ENCODE measurements around the gene PRRC2A. TPM values are rescaled to one million over a fixed set of nuclear protein-coding genes. Genes with fewer than 3 reads are reported as not detected.
A peak's percentile ranks its signal among the peaks of the same experiment; 100 is the strongest.

The PRRC2A gene
- total RNA-seq, 4 donors from 2014 or later = 71.4 to 113 (median 88.0) TPM

DNA sequence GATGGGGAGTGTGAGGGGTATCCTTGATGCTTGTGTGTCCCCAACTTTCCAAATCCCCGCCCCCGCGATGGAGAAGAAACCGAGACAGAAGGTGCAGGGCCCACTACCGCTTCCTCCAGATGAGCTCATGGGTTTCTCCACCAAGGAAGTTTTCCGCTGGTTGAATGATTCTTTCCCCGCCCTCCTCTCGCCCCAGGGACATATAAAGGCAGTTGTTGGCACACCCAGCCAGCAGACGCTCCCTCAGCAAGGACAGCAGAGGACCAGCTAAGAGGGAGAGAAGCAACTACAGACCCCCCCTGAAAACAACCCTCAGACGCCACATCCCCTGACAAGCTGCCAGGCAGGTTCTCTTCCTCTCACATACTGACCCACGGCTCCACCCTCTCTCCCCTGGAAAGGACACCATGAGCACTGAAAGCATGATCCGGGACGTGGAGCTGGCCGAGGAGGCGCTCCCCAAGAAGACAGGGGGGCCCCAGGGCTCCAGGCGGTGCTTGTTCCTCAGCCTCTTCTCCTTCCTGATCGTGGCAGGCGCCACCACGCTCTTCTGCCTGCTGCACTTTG lies 45.1 kb upstream of the PRRC2A start, which contains the start of gene TNF:
Gene TNF, plus strand, starts transcription at position 231 of the 567 bp plus-strand sequence. Its CDS starts 177 bp downstream, at position 408.
- Histone ChIP-seq H3K9me3 (no peaks in the 10 kb centered on the region), H3K27me3 (no peaks in the 10 kb centered on the region), H3K4me3 (peak within 1 kb of the TSS in 3 of 4 donors; percentile 25 to 41 (median 37)), H3K4me1 (peaks cover 0 to 8% (median under 1%) of the 10 kb centered on the region in 4 donors), H3K36me3 (no peaks in the 10 kb centered on the region), H3K27ac (peak within 1 kb of the TSS in 2 of 4 donors; percentile 43 to 72)
- WGBS, 2 donors = 57 to 73% methylated on average over 19 of the region's 19 CpGs
- DNase-seq (ENCODE audit: low spot score in 2 of 2) = peak in 1 of 2 donors; percentile 41
- TF ChIP-seq, protein P1, sequence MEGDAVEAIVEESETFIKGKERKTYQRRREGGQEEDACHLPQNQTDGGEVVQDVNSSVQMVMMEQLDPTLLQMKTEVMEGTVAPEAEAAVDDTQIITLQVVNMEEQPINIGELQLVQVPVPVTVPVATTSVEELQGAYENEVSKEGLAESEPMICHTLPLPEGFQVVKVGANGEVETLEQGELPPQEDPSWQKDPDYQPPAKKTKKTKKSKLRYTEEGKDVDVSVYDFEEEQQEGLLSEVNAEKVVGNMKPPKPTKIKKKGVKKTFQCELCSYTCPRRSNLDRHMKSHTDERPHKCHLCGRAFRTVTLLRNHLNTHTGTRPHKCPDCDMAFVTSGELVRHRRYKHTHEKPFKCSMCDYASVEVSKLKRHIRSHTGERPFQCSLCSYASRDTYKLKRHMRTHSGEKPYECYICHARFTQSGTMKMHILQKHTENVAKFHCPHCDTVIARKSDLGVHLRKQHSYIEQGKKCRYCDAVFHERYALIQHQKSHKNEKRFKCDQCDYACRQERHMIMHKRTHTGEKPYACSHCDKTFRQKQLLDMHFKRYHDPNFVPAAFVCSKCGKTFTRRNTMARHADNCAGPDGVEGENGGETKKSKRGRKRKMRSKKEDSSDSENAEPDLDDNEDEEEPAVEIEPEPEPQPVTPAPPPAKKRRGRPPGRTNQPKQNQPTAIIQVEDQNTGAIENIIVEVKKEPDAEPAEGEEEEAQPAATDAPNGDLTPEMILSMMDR (IDR thresholded peaks at IDR 0.05) = no peak
- TF ChIP-seq POLR2A (IDR thresholded peaks at IDR 0.05) = peak; percentile 22 to 33
- TF ChIP-seq EP300 (IDR thresholded peaks at IDR 0.05) = no peak

DNA sequence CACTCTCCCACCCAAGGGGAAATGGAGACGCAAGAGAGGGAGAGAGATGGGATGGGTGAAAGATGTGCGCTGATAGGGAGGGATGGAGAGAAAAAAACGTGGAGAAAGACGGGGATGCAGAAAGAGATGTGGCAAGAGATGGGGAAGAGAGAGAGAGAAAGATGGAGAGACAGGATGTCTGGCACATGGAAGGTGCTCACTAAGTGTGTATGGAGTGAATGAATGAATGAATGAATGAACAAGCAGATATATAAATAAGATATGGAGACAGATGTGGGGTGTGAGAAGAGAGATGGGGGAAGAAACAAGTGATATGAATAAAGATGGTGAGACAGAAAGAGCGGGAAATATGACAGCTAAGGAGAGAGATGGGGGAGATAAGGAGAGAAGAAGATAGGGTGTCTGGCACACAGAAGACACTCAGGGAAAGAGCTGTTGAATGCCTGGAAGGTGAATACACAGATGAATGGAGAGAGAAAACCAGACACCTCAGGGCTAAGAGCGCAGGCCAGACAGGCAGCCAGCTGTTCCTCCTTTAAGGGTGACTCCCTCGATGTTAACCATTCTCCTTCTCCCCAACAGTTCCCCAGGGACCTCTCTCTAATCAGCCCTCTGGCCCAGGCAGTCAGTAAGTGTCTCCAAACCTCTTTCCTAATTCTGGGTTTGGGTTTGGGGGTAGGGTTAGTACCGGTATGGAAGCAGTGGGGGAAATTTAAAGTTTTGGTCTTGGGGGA lies 44.4 kb upstream of the PRRC2A start:
- TF ChIP-seq EP300 (IDR thresholded peaks at IDR 0.05) (no peak), POLR2A (IDR thresholded peaks at IDR 0.05) (no peak)
- TF ChIP-seq, protein P1 (IDR thresholded peaks at IDR 0.05) = no peak
- Histone ChIP-seq H3K27ac (peak overlapping the region in 2 of 4 donors; percentile 43 to 72), H3K36me3 (no peaks in the 10 kb centered on the region), H3K9me3 (no peaks in the 10 kb centered on the region), H3K4me1 (peaks cover 0 to 8% (median 5%) of the 10 kb centered on the region in 4 donors), H3K4me3 (peak overlapping the region in 3 of 4 donors; percentile 25 to 41 (median 37)), H3K27me3 (no peaks in the 10 kb centered on the region)
- 69% methylated on average over 8 of the region's 8 CpGs for WGBS, 2 donors
- no peak for DNase-seq (ENCODE audit: low spot score in 2 of 2)

DNA sequence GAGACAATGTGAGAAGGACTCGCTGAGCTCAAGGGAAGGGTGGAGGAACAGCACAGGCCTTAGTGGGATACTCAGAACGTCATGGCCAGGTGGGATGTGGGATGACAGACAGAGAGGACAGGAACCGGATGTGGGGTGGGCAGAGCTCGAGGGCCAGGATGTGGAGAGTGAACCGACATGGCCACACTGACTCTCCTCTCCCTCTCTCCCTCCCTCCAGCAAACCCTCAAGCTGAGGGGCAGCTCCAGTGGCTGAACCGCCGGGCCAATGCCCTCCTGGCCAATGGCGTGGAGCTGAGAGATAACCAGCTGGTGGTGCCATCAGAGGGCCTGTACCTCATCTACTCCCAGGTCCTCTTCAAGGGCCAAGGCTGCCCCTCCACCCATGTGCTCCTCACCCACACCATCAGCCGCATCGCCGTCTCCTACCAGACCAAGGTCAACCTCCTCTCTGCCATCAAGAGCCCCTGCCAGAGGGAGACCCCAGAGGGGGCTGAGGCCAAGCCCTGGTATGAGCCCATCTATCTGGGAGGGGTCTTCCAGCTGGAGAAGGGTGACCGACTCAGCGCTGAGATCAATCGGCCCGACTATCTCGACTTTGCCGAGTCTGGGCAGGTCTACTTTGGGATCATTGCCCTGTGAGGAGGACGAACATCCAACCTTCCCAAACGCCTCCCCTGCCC lies 43.5 kb upstream of the PRRC2A start:
- no peaks in the 10 kb centered on the region for H3K9me3 ChIP-seq
- peak overlapping the region in 1 of 4 donors; percentile 7 for H3K27ac ChIP-seq
- no peaks in the 10 kb centered on the region for H3K27me3 ChIP-seq
- DNase-seq (ENCODE audit: low spot score in 2 of 2) = no peak
- TF ChIP-seq POLR2A (IDR thresholded peaks at IDR 0.05) (no peak), EP300 (IDR thresholded peaks at IDR 0.05) (no peak)
- TF ChIP-seq, protein P1 (IDR thresholded peaks at IDR 0.05) = no peak
- WGBS, 2 donors = 87% methylated on average over 14 to 19 of the region's 19 CpGs
- no peak overlapping the region for H3K4me3 ChIP-seq
- peaks cover 0 to 12% (median 9%) of the 10 kb centered on the region in 4 donors for H3K4me1 ChIP-seq
- no peaks in the 10 kb centered on the region for H3K36me3 ChIP-seq

DNA sequence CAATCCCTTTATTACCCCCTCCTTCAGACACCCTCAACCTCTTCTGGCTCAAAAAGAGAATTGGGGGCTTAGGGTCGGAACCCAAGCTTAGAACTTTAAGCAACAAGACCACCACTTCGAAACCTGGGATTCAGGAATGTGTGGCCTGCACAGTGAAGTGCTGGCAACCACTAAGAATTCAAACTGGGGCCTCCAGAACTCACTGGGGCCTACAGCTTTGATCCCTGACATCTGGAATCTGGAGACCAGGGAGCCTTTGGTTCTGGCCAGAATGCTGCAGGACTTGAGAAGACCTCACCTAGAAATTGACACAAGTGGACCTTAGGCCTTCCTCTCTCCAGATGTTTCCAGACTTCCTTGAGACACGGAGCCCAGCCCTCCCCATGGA lies 42.9 kb upstream of the PRRC2A start:
- Histone ChIP-seq H3K4me1 (peaks cover 0 to 17% (median 9%) of the 10 kb centered on the region in 4 donors), H3K36me3 (no peaks in the 10 kb centered on the region), H3K4me3 (no peak overlapping the region), H3K27ac (no peak overlapping the region), H3K9me3 (no peaks in the 10 kb centered on the region), H3K27me3 (no peaks in the 10 kb centered on the region)
- TF ChIP-seq EP300 (IDR thresholded peaks at IDR 0.05) (no peak), POLR2A (IDR thresholded peaks at IDR 0.05) (no peak)
- TF ChIP-seq, protein P1 (IDR thresholded peaks at IDR 0.05) = no peak
- no peak for DNase-seq (ENCODE audit: low spot score in 2 of 2)
- WGBS, 2 donors = 83 to 87% methylated on average over 3 of the region's 3 CpGs
